Fibroblast of skin of right biceps (primary cell): Measurements from ENCODE around the gene LGALS3BP.
A peak's percentile ranks its signal among the peaks of the same experiment; 100 is the strongest.

Experiments
- DNase-seq: peaks from one replicate; pipeline ENCODE4 v3.0.0-alpha.2; 2013

Gene LGALS3BP

GRCh38 chr17:78934681-78935418, 44.9 kb downstream of the LGALS3BP start:
- peak; percentile 49 for DNase-seq

- DNase-seq: peak; percentile 99
These were observed 45.7 kb downstream of the LGALS3BP start for GRCh38 chr17:78933959-78934568.

- DNase-seq: peak; percentile 95
These were observed 46.4 kb downstream of the LGALS3BP start for GRCh38 chr17:78933025-78933958.

- DNase-seq: no peak
These were observed 49.6 kb downstream of the LGALS3BP start for GRCh38 chr17:78929908-78930775.

- DNase-seq: peak; percentile 71
These were observed 53.8 kb downstream of the LGALS3BP start for GRCh38 chr17:78925662-78926555.

- DNase-seq: peak; percentile 89
These were observed 54.5 kb downstream of the LGALS3BP start, which contains the start of gene TIMP2 for GRCh38 chr17:78925234-78925633. TSS of gene TIMP2 (minus strand) at chr17:78925387. CDS start at chr17:78925088, 299 bp downstream.

GRCh38 chr17:78924481-78925151, 55.1 kb downstream of the LGALS3BP start:
- DNase-seq: peak; percentile 55

GRCh38 chr17:78923660-78924453, 55.9 kb downstream of the LGALS3BP start:
- no peak for DNase-seq

GRCh38 chr17:78922816-78923498, 56.8 kb downstream of the LGALS3BP start:
- no peak for DNase-seq

GRCh38 chr17:78921437-78921971, 58.2 kb downstream of the LGALS3BP start:
- DNase-seq: no peak
